Choroid plexus epithelial cell (primary cell): ENCODE data around the gene A2ML1.
"Not testable (repeated sequence)": the region's sequence is repeated elsewhere in the genome, so short reads cannot be mapped to it uniquely, and the experiment has no call there.

ENCODE experiments used
- DNase-seq: peaks from one replicate; pipeline ENCODE4 v3.0.0-alpha.2; 2010; ENCODE audit warnings: low read depth
- H3K4me3 ChIP-seq: 2 replicates; pipeline ENCODE4 v1.5.1; 2011; ENCODE audit warnings: low read depth, mild to moderate bottlenecking, control low read depth, low read length, moderate library complexity
- CTCF ChIP-seq: conservative IDR thresholded peaks from 2 replicates; pipeline ENCODE4 v1.5.1; 2011; ENCODE audit warnings: low read depth, mild to moderate bottlenecking, control low read depth, inconsistent platforms, low read length, moderate library complexity

Gene A2ML1

GRCh38 chr12:8846305-8846704, 23.9 kb downstream of the A2ML1 start:
- DNase-seq: no peak
- no peak for TF ChIP-seq CTCF
- H3K4me3 ChIP-seq: no peak overlapping the region

- TF ChIP-seq CTCF: no peak
- no peak for DNase-seq
- no peak overlapping the region for H3K4me3 ChIP-seq
Observed at GRCh38 chr12:8847435-8847834, 25.0 kb downstream of the A2ML1 start.

GRCh38 chr12:8849876-8850275, 27.5 kb downstream of the A2ML1 start:
- no peak overlapping the region for H3K4me3 ChIP-seq
- TF ChIP-seq CTCF: no peak
- no peak for DNase-seq

- no peak for TF ChIP-seq CTCF
- no peak for DNase-seq
- no peak overlapping the region for H3K4me3 ChIP-seq
Observed at GRCh38 chr12:8852119-8852518, 29.7 kb downstream of the A2ML1 start.

GRCh38 chr12:8855891-8856290, 33.5 kb downstream of the A2ML1 start:
- DNase-seq: no peak
- TF ChIP-seq CTCF: no peak
- H3K4me3 ChIP-seq: no peak overlapping the region

- H3K4me3 ChIP-seq: not testable (repeated sequence)
- peak; percentile 14 for DNase-seq
Observed at GRCh38 chr12:8859448-8859847, 37.0 kb downstream of the A2ML1 start.

GRCh38 chr12:8860165-8860961, 37.9 kb downstream of the A2ML1 start:
- H3K4me3 ChIP-seq: no peak overlapping the region
- peak; percentile 84 for DNase-seq
- TF ChIP-seq CTCF: peak; percentile 89
